Natural killer cell (primary cell): Measurements from ENCODE around the gene KLHL15. TPM values are rescaled to one million over a fixed set of nuclear protein-coding genes. Genes with fewer than 3 reads are reported as not detected.

Experiments used
- ATAC-seq, 3 donors: fragments of 150-1000 bp in 2 of 3; fragments of 200-7000 bp in 1 of 3; cut with Tn5 transposase; 1 replicate in 1 of 3; 2 replicates in 2 of 3; pipeline ENCODE4 v1.10.0; 2021; ENCODE audit warnings: mild to moderate bottlenecking in 2 of 3, moderate library complexity in 2 of 3
- DNase-seq, 2 donors: peaks; one replicate each; pipeline versions ENCODE4 v3.0.0 to v3.0.0-alpha.2; 2013 to 2021; ENCODE audit warnings: mixed read lengths in 1 of 2
- H3K27ac ChIP-seq: one replicate; pipeline ENCODE4 v1.5.1; 2013; ENCODE audit warnings: mild to moderate bottlenecking, low read length
- H3K27me3 ChIP-seq: one replicate; pipeline ENCODE4 v1.6.1; 2013; ENCODE audit warnings: low read length; ENCODE audit not compliant: control insufficient read depth, insufficient read depth
- H3K36me3 ChIP-seq: one replicate; pipeline ENCODE4 v1.6.1; 2013; ENCODE audit warnings: low read length; ENCODE audit not compliant: control insufficient read depth, insufficient read depth
- H3K4me1 ChIP-seq: one replicate; pipeline ENCODE4 v1.6.1; 2013; ENCODE audit warnings: low read length; ENCODE audit not compliant: control insufficient read depth, insufficient read depth
- H3K4me3 ChIP-seq: one replicate; pipeline ENCODE4 v1.5.1; 2013; ENCODE audit warnings: low read length
- H3K9me3 ChIP-seq: one replicate; pipeline ENCODE4 v1.6.1; 2013; ENCODE audit warnings: low read length; ENCODE audit not compliant: control insufficient read depth, insufficient read depth
- H3K27ac Mint-ChIP-seq, 2 donors: one replicate each; pipeline ENCODE4 v1.8.0; 2022; ENCODE audit warnings: mild to moderate bottlenecking in 2 of 2, mixed read lengths in 2 of 2, moderate library complexity in 1 of 2
- H3K27me3 Mint-ChIP-seq, 2 donors: one replicate each; pipeline ENCODE4 v1.8.0; 2022; ENCODE audit warnings: low read depth in 2 of 2, mixed read lengths in 2 of 2
- H3K36me3 Mint-ChIP-seq: one replicate; pipeline ENCODE4 v1.8.0; 2022; ENCODE audit warnings: mixed read lengths
- H3K4me1 Mint-ChIP-seq, 2 donors: one replicate each; pipeline ENCODE4 v1.8.0; 2022; ENCODE audit warnings: mixed read lengths in 2 of 2
- H3K4me3 Mint-ChIP-seq: one replicate; pipeline ENCODE4 v1.8.0; 2022; ENCODE audit warnings: mild to moderate bottlenecking, moderate library complexity, mixed read lengths
- H3K9me3 Mint-ChIP-seq, 2 donors: one replicate each; pipeline ENCODE4 v1.8.0; 2022; ENCODE audit warnings: mixed read lengths in 2 of 2
- CTCF ChIP-seq: fragments of 200-600 bp; IDR thresholded peaks from one replicate; pipeline ENCODE4 v1.8.0; 2022; ENCODE audit warnings: antibody characterized with exemption
- WGBS: methylation state at CpG from one replicate; pipeline ENCODE4 v1.1.7; 2013; ENCODE audit warnings: missing lambda C conversion rate; ENCODE audit not compliant: insufficient coverage; 5-methylcytosine and 5-hydroxymethylcytosine counted together
- intact Hi-C: fragments of 100-400 bp; cut with micrococcal nuclease; formaldehyde crosslinking; loops from one replicate; pipeline ENCODE4 v1.14.2; 2022
- total RNA-seq, 4 donors: library from RNA; stranded (reverse); fragments of 120-200 nt in 1 of 4; gene quantifications; one replicate each; pipeline versions ENCODE4 v1.2.3 to v1.2.4, GENCODE V29; 2013 to 2022

KLHL15 gene
- total RNA-seq, 3 donors from 2014 or later (not counting 1 experiment from before 2014, with no cell fraction given), result 17.5 to 29.2 (median 18.6) TPM

GRCh38 chrX:23945206-23945605 lies 81.8 kb downstream of the KLHL15 start:
- H3K27me3 ChIP-seq, result no peaks in the 10 kb centered on the region
- no peak overlapping the region for H3K27ac Mint-ChIP-seq
- no peaks in the 10 kb centered on the region for H3K36me3 Mint-ChIP-seq
- ATAC-seq (no peak), DNase-seq (no peak)
- intact Hi-C loops, result no loop called here
- H3K4me1 Mint-ChIP-seq, result peaks cover 0 to 2% of the 10 kb centered on the region in 2 donors
- H3K4me3 ChIP-seq, result no peak overlapping the region
- TF ChIP-seq CTCF, result no peak
- 100% methylated on average over 1 of the region's 1 CpG for WGBS
- no peaks in the 10 kb centered on the region for H3K36me3 ChIP-seq
- no peaks in the 10 kb centered on the region for H3K9me3 ChIP-seq
- peaks cover 0 to 8% of the 10 kb centered on the region in 2 donors for H3K27me3 Mint-ChIP-seq
- no peak overlapping the region for H3K4me3 Mint-ChIP-seq
- H3K27ac ChIP-seq, result no peak overlapping the region
- H3K9me3 Mint-ChIP-seq, result no peaks in the 10 kb centered on the region
- no peaks in the 10 kb centered on the region for H3K4me1 ChIP-seq

GRCh38 chrX:23944234-23944633 lies 82.8 kb downstream of the KLHL15 start:
- H3K27me3 Mint-ChIP-seq, result peaks cover 0 to 8% of the 10 kb centered on the region in 2 donors
- no peak overlapping the region for H3K27ac Mint-ChIP-seq
- ATAC-seq (no peak), DNase-seq (no peak)
- no peak overlapping the region for H3K27ac ChIP-seq
- H3K9me3 ChIP-seq, result no peaks in the 10 kb centered on the region
- H3K9me3 Mint-ChIP-seq, result no peaks in the 10 kb centered on the region
- no peaks in the 10 kb centered on the region for H3K36me3 Mint-ChIP-seq
- no CpG with 5 or more reads among the region's 1 CpG for WGBS
- intact Hi-C loops, result no loop called here
- no peak for TF ChIP-seq CTCF
- no peaks in the 10 kb centered on the region for H3K27me3 ChIP-seq
- H3K4me1 Mint-ChIP-seq, result no peaks in the 10 kb centered on the region
- H3K4me3 ChIP-seq, result no peak overlapping the region
- no peaks in the 10 kb centered on the region for H3K4me1 ChIP-seq
- H3K4me3 Mint-ChIP-seq, result no peak overlapping the region
- H3K36me3 ChIP-seq, result no peaks in the 10 kb centered on the region

- H3K36me3 Mint-ChIP-seq, result no peaks in the 10 kb centered on the region
- Histone ChIP-seq H3K27me3 (no peaks in the 10 kb centered on the region), H3K9me3 (no peaks in the 10 kb centered on the region), H3K27ac (no peak overlapping the region), H3K4me1 (no peaks in the 10 kb centered on the region), H3K4me3 (no peak overlapping the region), H3K36me3 (no peaks in the 10 kb centered on the region)
- no peaks in the 10 kb centered on the region for H3K9me3 Mint-ChIP-seq
- intact Hi-C loops, result no loop called here
- H3K27me3 Mint-ChIP-seq, result peaks cover 0 to 8% of the 10 kb centered on the region in 2 donors
- no peak overlapping the region for H3K27ac Mint-ChIP-seq
- H3K4me1 Mint-ChIP-seq, result no peaks in the 10 kb centered on the region
- H3K4me3 Mint-ChIP-seq, result no peak overlapping the region
- WGBS, result no CpG with 5 or more reads among the region's 1 CpG
- ATAC-seq (no peak), DNase-seq (no peak)
- TF ChIP-seq CTCF, result no peak
Measured at GRCh38 chrX:23939203-23939602, 87.8 kb downstream of the KLHL15 start.

- Histone ChIP-seq H3K36me3 (no peaks in the 10 kb centered on the region), H3K4me1 (no peaks in the 10 kb centered on the region), H3K27me3 (no peaks in the 10 kb centered on the region), H3K27ac (no peak overlapping the region), H3K4me3 (no peak overlapping the region), H3K9me3 (no peaks in the 10 kb centered on the region)
- no peak overlapping the region for H3K27ac Mint-ChIP-seq
- no peak overlapping the region for H3K4me3 Mint-ChIP-seq
- DNase-seq, result no peak
- no peaks in the 10 kb centered on the region for H3K9me3 Mint-ChIP-seq
- no peak for ATAC-seq
- peaks cover 0 to 8% of the 10 kb centered on the region in 2 donors for H3K27me3 Mint-ChIP-seq
- TF ChIP-seq CTCF, result no peak
- no peaks in the 10 kb centered on the region for H3K36me3 Mint-ChIP-seq
- H3K4me1 Mint-ChIP-seq, result no peaks in the 10 kb centered on the region
- intact Hi-C loops, result no loop called here
- WGBS, result no CpG with 5 or more reads among the region's 1 CpG
Measured at GRCh38 chrX:23938690-23939089, 88.3 kb downstream of the KLHL15 start.
